B cell (primary cell): ENCODE results near the gene ARID3A.

ENCODE experiments used
- CTCF ChIP-seq: fragments of 200-600 bp; IDR thresholded peaks from one replicate; pipeline ENCODE4 v1.8.0; 2022; ENCODE audit warnings: antibody characterized with exemption, mild to moderate bottlenecking
- EZH2 ChIP-seq: IDR thresholded peaks from 2 replicates; pipeline ENCODE4 v1.6.1; 2012; ENCODE audit warnings: borderline replicate concordance, low read depth, mild to moderate bottlenecking, moderate library complexity, low read length; ENCODE audit not compliant: insufficient read depth, poor library complexity, severe bottlenecking

- no peak for TF ChIP-seq CTCF
- TF ChIP-seq EZH2, result no peak
Observed at GRCh38 chr19:1008268-1009040, 82.6 kb downstream of the ARID3A start.
